ENCODE measurements around the gene AIP. TPM values are rescaled to one million over a fixed set of nuclear protein-coding genes. Genes with fewer than 3 reads are reported as not detected.
"Not testable (repeated sequence)": the region's sequence is repeated elsewhere in the genome, so short reads cannot be mapped to it uniquely, and the experiment has no call there.

AIP gene
- total RNA-seq, 1 donor from 2014 or later: 42.2 TPM

DNA sequence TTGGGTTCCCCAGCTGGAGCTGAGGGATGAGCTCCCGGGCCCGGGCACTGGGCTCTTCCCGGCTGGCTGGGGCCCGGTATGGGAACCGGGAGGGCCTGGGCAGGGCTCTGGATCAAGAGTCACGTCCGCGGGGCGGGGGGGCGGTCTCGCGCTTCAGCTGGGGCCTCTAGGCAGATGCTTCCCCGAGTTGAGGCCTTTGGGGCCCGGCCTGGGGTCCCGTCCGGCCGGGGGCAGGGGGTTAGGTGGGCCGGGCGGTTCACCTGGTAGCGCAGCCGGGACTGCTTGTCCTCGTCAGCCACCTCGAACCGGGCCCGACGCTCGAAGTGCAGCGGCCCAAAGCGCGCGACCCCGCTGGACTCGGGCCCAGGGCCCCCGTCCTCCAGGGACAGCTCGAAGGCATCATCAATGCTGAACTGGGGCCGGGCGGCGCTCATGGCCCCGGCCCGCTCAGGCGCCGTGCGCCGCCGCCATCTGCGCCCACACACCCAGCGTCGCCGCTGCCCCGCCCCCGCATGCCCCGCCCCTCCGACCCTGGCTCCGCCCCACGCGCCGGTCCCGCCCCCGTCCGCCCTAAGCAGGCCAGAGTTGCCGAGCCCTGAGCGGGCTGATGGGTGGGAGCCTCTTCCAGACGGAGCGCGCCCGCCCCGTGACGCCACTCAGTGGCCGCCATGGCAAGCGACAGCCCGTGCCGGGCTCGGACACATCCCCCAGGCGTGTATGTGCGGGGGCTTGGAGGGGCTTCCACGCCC, 13.9 kb upstream of the AIP start, which contains the start of gene TMEM134:
TSS of gene TMEM134 (minus strand) at position 493 of the 749 bp plus-strand sequence. CDS start at position 434, 59 bp downstream.
- peak; percentile 96 for DNase-seq

DNA sequence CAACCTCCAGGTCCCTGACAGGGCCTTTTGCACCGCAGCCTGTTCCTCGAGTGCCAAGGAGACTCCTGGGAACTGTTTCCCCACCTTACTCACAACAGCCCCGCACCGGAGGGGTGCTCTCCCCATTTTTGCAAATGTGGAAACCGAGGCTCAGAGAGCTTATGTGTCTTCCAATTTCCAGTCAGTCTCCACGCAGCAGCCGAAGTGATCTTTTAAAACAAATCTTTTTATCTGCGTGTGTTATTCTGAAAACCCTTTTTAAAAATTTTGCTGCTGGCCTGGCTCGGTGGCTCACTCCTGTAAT, 13.4 kb upstream of the AIP start:
- DNase-seq: no peak

DNA sequence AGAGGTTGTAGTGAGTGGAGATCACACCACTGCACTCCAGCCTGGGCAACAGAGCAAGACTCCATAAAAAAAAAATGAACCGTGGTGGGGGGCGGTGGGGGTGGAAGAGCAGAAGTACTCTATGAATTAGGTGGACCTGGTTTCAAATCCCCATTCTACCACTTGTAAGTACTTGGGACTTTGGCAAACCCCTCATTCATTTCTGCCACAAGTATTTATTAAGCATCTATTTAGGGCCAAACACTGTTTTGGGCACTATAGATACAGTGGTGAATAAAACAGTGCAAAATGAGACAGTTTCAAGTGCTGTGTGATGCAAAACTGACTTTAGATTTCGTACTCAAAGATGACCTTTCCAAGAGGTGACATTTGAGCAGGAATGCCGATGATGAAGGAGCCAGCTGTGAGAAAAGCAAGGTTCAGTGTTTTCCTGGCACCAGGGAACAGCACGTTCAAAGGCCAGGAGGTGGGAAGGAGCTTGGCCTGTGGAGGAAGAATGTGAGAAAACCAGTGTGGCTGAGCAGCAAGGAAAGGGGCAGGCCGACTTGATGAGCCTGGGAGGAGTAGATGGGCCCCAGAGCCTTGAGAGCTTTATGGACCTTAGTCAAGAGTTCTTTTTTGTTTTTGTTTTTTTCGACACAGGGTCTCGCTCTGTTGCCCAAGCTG, 12.4 kb upstream of the AIP start:
- DNase-seq: no peak

DNA sequence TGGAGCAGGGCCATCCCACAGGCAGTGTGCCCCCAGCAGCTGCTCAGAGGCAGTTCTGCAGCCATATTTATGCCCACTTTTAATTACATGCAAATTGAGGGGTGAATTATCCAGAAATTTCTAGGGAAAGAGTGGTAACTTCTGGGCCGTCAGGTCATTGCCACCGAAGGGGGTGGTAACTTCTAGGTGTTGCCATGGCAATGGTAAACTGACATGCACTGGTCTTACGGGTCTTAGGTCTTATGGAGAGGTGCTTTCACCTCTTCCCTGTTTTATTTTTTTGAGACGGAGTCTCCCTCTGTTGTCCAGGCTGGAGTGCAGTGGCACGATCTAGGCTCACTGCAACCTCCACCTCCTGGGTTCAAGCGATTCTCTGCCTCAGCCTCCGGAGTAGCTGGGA, 9.9 kb upstream of the AIP start:
- no peak for DNase-seq

DNA sequence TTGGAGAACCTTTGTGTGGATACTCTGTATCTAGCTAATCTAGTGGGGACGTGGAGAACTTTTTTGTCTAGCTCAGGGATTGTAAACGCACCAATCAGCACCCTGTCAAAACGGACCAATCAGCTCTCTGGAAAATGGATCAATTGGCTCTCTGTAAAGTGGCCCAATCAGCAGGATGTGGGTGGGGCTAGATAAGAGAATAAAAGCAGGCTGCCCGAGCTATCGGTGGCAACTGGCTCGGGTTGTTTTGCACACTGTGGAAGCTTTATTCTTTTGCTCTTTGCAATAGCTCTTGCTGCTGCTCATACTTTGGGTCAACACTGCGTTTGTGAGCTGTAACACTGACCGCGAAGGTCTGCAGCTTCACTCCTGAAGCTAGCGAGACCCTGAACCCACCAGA, 6.1 kb upstream of the AIP start:
- DNase-seq: not testable (repeated sequence)

DNA sequence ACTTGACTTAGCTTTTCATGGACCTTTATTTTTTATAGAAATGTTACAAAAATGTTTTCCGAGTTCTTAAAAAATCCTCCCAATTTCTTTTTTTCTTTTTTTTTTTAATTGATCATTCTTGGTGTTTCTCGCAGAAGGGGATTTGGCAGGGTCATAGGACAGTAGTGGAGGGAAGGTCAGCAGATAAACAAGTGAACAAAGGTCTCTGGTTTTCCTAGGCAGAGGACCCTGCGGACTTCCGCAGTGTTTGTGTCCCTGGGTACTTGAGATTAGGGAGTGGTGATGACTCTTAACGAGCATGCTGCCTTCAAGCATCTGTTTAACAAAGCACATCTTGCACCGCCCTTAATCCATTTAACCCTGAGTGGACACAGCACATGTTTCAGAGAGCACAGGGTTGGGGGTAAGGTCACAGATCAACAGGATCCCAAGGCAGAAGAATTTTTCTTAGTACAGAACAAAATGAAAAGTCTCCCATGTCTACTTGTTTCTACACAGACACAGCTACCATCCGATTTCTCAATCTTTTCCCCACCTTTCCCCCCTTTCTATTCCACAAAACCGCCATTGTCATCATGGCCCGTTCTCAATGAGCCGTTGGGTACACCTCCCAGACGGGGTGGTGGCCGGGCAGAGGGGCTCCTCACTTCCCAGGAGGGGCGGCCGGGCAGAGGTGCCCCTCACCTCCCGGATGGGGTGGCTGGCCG, 5.3 kb upstream of the AIP start:
- not testable (repeated sequence) for DNase-seq

DNA sequence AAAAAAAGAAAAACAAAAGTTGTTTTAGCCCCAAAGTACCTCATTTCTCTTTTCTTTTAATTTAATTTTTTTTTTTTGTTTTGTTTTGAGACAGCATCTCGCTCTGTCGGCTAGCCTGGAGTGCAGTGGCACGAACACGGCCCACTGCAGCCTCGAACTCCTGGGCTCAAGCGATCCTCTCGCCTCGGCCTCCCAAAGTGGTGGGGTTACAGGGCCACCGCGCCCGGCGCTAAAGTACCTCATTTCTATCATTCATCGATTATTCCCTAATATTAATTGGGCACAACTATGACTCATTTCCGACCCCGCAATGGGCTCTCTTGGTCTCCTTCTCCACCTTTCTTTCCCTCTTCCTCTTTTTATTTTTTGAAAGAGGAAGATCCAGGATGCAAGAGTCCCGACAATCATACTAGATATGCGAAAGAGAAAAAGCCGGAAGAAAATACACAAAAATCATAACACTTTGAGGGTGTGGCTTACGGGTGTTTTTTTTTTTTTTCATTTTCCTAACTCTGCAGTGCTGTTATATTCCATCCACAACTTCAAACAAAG, 475 bp upstream of the AIP start:
- DNase-seq: no peak

DNA sequence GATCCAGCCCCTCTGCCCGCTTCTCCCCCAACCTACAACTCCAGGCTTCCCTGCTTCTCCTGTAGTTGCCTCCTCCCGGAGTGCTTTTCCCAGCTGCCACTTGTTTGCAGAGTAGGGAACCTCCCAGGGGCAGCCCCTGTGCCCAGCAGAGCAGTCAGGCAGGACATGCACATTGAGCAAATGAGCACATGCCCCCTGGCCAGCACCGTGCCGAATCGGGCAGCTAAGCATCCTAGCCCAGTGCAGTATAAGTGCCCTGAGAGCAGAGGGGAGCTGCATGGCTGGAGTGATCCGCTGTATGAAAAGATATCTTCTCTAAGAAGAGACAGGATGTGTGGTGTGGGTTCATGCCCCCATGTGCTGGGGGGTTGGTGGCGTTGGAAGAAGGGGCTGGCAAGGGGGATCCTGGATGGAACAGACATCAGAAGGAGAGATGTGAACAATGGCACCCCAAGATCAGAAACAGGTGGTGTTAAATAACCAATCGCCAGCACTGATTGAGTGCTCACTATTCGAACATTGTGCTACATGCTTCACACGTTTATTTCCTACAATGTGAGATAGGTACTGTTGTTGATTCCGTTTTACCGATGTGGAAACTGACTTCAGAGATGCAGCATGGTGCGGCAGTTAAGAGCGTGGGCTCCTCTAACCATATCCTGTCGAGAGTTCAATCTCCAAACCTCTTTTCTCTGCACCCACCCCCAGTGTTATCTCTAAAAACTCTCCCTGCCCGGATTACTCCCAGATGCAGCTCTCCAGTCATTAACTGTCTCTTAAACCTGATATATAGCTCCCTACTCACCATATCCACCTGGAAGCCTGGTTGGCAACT, 1.2 kb downstream of the AIP start:
- no peak for DNase-seq

DNA sequence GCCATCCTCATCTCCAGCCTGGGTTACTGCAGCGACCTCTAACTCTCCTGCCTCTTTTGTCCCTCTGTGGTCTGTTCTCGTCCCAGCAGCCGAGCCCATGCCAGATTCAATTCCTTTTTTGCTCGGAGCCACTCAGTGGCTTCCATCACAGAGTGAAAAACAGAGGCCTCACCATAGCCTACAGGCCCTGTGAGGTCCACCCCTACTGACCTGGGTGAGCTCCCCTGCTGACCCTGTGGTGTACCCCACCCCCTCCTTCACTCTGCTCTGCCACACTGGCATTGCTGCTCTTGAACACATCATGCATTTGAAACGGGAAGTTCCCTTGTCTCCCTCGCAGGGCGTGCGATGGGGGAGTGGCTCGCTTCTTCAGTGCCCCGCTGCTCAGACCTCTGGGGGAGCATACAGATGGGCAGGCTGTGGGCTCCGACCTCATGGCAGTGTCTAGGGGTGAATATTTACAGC, 2.1 kb downstream of the AIP start:
- no peak for DNase-seq

DNA sequence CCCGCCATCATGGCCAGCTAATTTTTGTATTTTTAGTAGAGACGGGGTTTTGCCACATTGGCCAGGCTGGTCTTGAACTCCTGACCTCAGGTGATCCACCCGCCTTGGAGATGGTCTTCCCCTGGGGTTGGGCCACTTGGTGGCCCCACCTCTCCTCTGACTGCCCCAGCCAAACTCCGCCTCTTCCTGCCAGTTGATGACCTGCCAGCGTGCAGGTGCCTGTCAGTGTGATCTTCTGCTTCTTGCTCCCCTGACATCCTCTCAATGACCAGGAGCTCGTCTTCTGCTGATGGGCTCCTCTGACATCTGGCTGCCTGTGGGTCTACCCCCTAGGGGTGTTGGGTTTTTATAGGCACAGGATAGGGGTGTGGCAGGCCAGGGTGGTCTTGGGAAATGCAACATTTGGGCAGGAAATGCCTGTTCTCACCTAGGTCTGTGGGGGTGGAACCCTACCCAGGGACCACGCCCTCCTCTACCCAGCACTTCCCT, 3.1 kb downstream of the AIP start:
- not testable (repeated sequence) for DNase-seq

DNA sequence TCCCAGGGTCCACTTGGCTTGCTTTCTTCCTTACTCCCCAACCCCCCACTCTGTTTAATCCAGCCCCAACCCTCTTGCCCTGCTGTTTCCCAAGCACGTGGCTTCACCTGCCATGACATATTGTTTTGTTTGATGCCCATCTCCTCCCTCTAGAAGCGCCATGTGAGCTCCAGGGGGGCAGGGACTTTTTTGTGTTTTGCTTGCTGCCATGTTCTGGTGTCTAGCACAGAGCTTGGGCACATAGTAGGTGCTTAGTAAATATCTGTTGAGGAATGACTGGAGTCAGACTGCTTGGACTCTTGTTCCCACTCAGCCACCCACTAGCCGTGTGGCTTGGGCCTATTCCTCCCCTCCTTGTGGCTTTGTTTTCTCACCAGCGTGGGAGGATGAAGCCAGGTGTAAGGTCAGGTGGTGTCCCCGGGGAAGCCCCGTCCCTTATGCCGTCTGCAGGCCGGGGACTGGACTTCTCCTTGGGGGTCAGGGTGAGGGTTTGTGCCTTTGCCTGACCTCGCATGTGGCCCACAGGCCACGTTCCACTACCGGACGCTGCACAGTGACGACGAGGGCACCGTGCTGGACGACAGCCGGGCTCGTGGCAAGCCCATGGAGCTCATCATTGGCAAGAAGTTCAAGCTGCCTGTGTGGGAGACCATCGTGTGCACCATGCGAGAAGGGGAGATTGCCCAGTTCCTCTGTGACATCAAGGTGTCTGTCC, 3.8 kb downstream of the AIP start:
- DNase-seq: no peak

DNA sequence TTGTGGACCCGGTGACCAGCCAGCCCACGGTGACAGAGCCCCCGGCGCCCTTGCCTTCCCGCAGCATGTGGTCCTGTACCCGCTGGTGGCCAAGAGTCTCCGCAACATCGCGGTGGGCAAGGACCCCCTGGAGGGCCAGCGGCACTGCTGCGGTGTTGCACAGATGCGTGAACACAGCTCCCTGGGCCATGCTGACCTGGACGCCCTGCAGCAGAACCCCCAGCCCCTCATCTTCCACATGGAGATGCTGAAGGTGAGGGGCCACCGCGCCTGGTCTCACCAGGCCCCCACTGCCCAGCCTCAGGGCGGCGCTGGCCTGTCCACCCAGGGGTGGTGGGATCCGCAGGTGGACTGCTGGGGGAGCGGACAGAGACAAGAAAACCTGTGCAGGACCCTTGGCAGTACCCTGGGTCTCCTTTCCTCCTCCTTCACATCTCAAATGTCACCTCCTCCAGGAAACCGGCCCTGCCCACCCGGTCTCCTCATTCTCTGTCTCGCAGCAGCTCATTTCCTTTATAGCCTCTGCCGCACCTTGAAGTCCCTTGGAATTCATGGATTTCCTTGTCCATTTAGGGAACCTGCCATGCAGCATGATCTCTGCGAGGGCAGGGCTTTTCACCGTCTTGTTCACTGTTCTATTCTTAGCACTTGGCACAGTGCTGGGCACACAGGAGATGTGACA, 6.5 kb downstream of the AIP start:
- no peak for DNase-seq

DNA sequence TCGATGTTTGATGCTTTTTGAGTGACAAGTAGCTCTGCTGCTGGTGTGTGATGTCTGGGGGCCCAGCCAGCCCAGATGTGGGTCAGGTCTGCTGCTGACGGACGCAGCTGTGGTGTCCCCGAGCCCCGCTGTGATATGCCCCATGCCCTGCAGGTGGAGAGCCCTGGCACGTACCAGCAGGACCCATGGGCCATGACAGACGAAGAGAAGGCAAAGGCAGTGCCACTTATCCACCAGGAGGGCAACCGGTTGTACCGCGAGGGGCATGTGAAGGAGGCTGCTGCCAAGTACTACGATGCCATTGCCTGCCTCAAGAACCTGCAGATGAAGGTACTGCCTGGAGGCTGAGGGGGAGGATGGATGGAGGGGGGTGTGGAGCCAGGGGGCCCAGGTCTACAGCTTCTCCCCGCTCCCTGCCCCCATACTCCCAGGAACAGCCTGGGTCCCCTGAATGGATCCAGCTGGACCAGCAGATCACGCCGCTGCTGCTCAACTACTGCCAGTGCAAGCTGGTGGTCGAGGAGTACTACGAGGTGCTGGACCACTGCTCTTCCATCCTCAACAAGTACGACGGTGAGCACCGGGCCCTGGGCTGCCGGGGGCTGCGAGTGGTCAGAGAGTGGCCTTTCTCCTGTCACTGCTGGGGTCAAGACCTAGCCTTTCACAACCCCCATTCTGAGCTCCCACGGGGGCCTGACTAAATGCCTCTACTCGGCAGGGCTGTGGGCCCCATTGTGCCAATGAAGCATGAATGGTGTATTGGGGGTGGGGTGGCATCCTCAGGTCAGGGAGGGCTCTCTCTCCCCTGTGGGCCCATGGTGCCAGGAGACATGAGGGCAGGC, 7.3 kb downstream of the AIP start:
- DNase-seq: no peak

DNA sequence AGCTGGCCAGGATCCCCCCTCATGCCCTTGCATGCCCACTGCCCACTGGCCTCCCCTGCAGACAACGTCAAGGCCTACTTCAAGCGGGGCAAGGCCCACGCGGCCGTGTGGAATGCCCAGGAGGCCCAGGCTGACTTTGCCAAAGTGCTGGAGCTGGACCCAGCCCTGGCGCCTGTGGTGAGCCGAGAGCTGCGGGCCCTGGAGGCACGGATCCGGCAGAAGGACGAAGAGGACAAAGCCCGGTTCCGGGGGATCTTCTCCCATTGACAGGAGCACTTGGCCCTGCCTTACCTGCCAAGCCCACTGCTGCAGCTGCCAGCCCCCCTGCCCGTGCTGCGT, 7.9 kb downstream of the AIP start:
- no peak for DNase-seq

DNA sequence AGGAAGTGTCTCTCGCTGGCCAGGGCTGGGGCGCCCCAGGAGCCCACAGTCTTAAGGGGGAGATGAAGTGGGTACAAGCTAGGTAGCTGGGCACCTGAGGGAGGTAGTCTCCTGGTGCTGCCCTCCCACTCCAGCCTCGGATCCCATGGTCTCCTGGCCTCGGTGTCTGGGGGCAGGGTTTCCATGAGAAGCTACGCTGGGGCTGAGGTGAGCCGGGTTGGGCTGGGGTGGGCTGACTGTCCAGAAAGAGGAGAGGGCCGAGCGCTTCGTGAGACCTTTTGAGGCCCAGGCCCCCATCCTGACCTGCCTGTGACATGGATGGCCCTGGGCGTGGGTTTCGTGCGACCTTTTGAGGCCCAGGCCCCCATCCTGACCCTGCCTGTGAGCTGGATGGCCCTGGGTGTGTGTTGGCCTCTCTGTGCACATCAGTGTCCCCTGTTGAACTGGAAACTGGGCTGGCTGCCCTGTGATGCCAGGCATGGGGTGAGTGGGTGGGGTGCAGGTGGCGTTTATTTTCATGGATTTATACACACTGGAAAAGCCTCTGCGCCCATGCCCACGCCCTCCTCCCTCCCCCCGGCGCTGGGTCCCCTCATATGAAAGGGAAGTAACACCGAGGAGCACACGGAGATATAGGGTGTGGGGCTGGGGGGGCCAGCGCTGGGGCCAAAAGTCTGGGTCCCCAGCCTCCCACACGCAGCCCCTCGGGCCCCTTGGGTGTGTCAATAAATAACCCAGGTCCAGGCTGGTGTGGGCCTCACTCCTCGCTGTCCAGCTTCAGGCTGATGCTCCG, 8.6 kb downstream of the AIP start:
- no peak for DNase-seq

DNA sequence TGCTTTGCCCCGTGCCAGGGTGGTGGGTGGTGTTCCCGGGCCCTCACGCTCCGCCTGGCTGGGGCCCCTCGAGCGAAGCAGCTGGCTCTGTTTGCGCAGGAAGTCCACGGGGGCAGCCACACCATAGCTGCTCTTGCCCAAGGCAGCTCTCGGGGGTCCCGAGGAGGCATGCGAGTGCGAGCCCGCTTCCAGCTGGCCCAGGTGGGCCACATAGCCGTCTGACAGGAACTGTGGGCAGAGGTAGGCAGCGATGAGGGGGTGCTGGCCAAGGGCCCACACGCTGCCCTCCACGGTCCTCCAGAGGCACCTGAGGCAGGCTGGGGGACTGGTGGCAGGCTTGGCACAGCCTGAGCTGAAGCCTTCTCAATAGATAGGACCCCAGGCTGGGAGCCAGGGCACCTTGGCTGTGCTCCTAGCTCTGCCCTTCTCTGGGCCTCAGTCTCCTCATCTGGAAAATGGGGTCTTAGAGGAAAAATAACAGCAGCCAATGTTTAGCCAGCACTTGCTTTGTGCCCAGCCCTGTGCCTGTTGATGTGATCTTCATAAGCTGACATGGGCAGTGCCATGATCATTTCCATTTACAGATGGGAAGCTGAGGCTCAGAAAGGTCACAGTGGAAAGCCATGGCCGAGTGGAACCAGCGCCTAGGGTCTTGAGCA, 9.4 kb downstream of the AIP start:
- no peak for DNase-seq

DNA sequence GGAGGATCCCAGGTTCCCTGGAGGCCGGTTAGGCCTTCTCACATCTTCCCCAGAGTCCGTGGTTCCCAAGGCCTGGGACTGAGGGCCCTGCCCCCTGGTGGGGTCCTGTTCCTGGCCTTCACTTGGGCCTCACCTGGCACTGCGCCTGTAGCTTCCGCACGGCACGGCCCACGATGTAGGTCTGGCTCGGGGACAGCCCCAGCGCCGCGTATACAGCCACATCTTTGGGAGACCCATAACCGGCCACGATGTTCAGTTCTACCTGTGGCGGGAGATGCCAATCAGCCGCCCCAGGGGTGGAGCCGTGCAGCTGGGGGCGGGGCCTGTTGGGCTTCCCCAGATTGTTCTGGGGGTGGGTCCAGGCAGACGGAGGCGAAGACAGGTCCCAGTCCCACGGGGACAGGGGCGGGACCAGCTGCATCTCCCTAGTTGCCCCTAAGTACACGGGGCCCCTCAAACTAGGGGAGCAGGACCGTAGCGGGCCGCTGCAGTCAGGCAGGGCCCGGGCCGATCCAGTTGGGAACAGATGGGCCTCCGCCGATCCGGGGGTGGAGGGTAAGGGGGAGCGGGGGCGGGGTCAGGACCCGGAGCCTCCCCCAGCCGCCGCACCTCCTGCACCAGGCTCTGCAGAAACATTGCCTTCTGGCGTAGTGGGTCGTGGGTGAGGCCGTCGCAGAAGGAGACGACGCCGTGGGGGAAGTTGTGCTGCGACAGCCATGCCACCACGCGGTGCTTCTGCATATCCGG, 10.1 kb downstream of the AIP start:
- DNase-seq: no peak
